WTC11 (cell line): ENCODE results near the gene RPRD2.

Experiments
- ARID4B ChIP-seq: sonication (generic); formaldehyde crosslinking; IDR thresholded peaks from 2 replicates; pipeline ENCODE4 v1.8.0; 2023; ENCODE audit warnings: missing genetic modification reagents, mild to moderate bottlenecking, borderline replicate concordance
- ATF3 ChIP-seq: sonication (generic); formaldehyde crosslinking; conservative IDR thresholded peaks from 2 replicates; pipeline ENCODE4 v1.8.1; 2022; ENCODE audit warnings: mild to moderate bottlenecking, missing genetic modification reagents
- CREB1 ChIP-seq: sonication (generic); formaldehyde crosslinking; IDR thresholded peaks from 2 replicates; pipeline ENCODE4 v1.8.0; 2023; ENCODE audit warnings: mild to moderate bottlenecking, missing genetic modification reagents
- CREM ChIP-seq: sonication (generic); formaldehyde crosslinking; IDR thresholded peaks from 2 replicates; pipeline ENCODE4 v1.8.1; 2022; ENCODE audit warnings: mild to moderate bottlenecking, missing genetic modification reagents, moderate library complexity
- CTCF ChIP-seq: fragments of 200-600 bp; IDR thresholded peaks from 2 replicates; pipeline ENCODE4 v1.8.0; 2022; ENCODE audit warnings: antibody characterized with exemption
- ESRRA ChIP-seq: sonication (generic); formaldehyde crosslinking; IDR thresholded peaks from 2 replicates; pipeline ENCODE4 v1.8.1; 2022; ENCODE audit warnings: mild to moderate bottlenecking, missing genetic modification reagents, borderline replicate concordance
- FOXP1 ChIP-seq: sonication (generic); formaldehyde crosslinking; IDR thresholded peaks from 2 replicates; pipeline ENCODE4 v1.8.0; 2022; ENCODE audit warnings: missing genetic modification reagents, mild to moderate bottlenecking, moderate library complexity, borderline replicate concordance
- JUN ChIP-seq: sonication (generic); formaldehyde crosslinking; IDR thresholded peaks from 2 replicates; pipeline ENCODE4 v1.8.0; 2023; ENCODE audit warnings: mild to moderate bottlenecking, missing genetic modification reagents
- MAX ChIP-seq: sonication (generic); formaldehyde crosslinking; IDR thresholded peaks from 2 replicates; pipeline ENCODE4 v1.8.0; 2022; ENCODE audit warnings: mild to moderate bottlenecking, missing genetic modification reagents
- NFATC4 ChIP-seq: fragments of 250-450 bp; sonication (Bioruptor Pico); IDR thresholded peaks from 2 replicates; pipeline ENCODE4 v1.9.0; 2021; ENCODE audit warnings: mild to moderate bottlenecking
- SOX15 ChIP-seq: fragments of 250-450 bp; sonication (Bioruptor Pico); IDR thresholded peaks from 2 replicates; pipeline ENCODE4 v1.9.0; 2021; ENCODE audit warnings: mild to moderate bottlenecking
- ZNF121 ChIP-seq: sonication (generic); formaldehyde crosslinking; IDR thresholded peaks from 2 replicates; pipeline ENCODE4 v1.8.0; 2023; ENCODE audit warnings: missing genetic modification reagents
- ZNF317 ChIP-seq: sonication (generic); formaldehyde crosslinking; IDR thresholded peaks from 2 replicates; pipeline ENCODE4 v1.8.1; 2023; ENCODE audit warnings: low read depth, mild to moderate bottlenecking, moderate library complexity, missing genetic modification reagents, borderline replicate concordance
- ZSCAN18 ChIP-seq: fragments of 250-450 bp; sonication (Bioruptor Pico); IDR thresholded peaks from 2 replicates; pipeline ENCODE4 v2.1.2; 2022; ENCODE audit warnings: mild to moderate bottlenecking, moderate library complexity

- TF ChIP-seq ZNF317 (CRISPR knock-in tag) = no peak
- TF ChIP-seq ESRRA (CRISPR knock-in tag) = no peak
- TF ChIP-seq CTCF = no peak
- no peak for TF ChIP-seq ZSCAN18 (CRISPR knock-in tag)
- no peak for TF ChIP-seq ARID4B (CRISPR knock-in tag)
- no peak for TF ChIP-seq ATF3
- TF ChIP-seq JUN (CRISPR knock-in tag) = no peak
- TF ChIP-seq SOX15 (CRISPR knock-in tag) = no peak
- TF ChIP-seq FOXP1 (CRISPR knock-in tag) = no peak
- no peak for TF ChIP-seq CREM (CRISPR knock-in tag)
- TF ChIP-seq NFATC4 (CRISPR knock-in tag) = no peak
- no peak for TF ChIP-seq ZNF121 (CRISPR knock-in tag)
- no peak for TF ChIP-seq CREB1 (CRISPR knock-in tag)
- no peak for TF ChIP-seq MAX (CRISPR knock-in tag)
Measured at GRCh38 chr1:150332651-150333290, 31.2 kb upstream of the RPRD2 start.
